ENCODE data around the gene ACY1. TPM values are rescaled to one million over a fixed set of nuclear protein-coding genes. Genes with fewer than 3 reads are reported as not detected.
A peak's percentile ranks its signal among the peaks of the same experiment; 100 is the strongest.

ACY1 gene
- total and polyA plus RNA-seq, 12 donors = 18.7 to 45.6 (median 25.0) TPM

GRCh38 chr3:52007291-52007690 lies 24.0 kb downstream of the ACY1 start:
- H3K27me3 ChIP-seq = no peaks in the 10 kb centered on the region
- peak overlapping the region in 3 of 10 donors; percentile 22 to 83 (median 77) for H3K27ac ChIP-seq
- H3K9me3 ChIP-seq = no peaks in the 10 kb centered on the region
- no peaks in the 10 kb centered on the region for H3K36me3 ChIP-seq
- no peak for DNase-seq
- no peak overlapping the region for H3K4me3 ChIP-seq
- intact Hi-C loops (cut with DNase I) = loop anchor here in 4 of 10 donors (5.0 to 10.0 kb wide), 2 partner anchors 40 to 208 kb away; no protein-coding TSS in a partner anchor
- no peak for ATAC-seq
- TF ChIP-seq, protein P1, sequence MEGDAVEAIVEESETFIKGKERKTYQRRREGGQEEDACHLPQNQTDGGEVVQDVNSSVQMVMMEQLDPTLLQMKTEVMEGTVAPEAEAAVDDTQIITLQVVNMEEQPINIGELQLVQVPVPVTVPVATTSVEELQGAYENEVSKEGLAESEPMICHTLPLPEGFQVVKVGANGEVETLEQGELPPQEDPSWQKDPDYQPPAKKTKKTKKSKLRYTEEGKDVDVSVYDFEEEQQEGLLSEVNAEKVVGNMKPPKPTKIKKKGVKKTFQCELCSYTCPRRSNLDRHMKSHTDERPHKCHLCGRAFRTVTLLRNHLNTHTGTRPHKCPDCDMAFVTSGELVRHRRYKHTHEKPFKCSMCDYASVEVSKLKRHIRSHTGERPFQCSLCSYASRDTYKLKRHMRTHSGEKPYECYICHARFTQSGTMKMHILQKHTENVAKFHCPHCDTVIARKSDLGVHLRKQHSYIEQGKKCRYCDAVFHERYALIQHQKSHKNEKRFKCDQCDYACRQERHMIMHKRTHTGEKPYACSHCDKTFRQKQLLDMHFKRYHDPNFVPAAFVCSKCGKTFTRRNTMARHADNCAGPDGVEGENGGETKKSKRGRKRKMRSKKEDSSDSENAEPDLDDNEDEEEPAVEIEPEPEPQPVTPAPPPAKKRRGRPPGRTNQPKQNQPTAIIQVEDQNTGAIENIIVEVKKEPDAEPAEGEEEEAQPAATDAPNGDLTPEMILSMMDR (IDR thresholded peaks at IDR 0.05) = no peak
- peaks cover 22 to 46% (median 38%) of the 10 kb centered on the region in 9 donors for H3K4me1 ChIP-seq
- 33 to 37% methylated on average over 4 of the region's 4 CpGs for WGBS, 2 donors

GRCh38 chr3:52010431-52010830 lies 27.1 kb downstream of the ACY1 start:
- TF ChIP-seq, protein P1 (IDR thresholded peaks at IDR 0.05) = no peak
- H3K36me3 ChIP-seq = no peaks in the 10 kb centered on the region
- DNase-seq (no peak), ATAC-seq (no peak)
- no peaks in the 10 kb centered on the region for H3K27me3 ChIP-seq
- H3K4me1 ChIP-seq = peaks cover 16 to 51% (median 33%) of the 10 kb centered on the region in 9 donors
- H3K9me3 ChIP-seq = no peaks in the 10 kb centered on the region
- no peak overlapping the region for H3K4me3 ChIP-seq
- no peak overlapping the region for H3K27ac ChIP-seq
- intact Hi-C loops (cut with DNase I) = loop anchor here in 3 of 10 donors (5.0 kb wide), 3 partner anchors 37 to 537 kb away; no protein-coding TSS in a partner anchor

DNA sequence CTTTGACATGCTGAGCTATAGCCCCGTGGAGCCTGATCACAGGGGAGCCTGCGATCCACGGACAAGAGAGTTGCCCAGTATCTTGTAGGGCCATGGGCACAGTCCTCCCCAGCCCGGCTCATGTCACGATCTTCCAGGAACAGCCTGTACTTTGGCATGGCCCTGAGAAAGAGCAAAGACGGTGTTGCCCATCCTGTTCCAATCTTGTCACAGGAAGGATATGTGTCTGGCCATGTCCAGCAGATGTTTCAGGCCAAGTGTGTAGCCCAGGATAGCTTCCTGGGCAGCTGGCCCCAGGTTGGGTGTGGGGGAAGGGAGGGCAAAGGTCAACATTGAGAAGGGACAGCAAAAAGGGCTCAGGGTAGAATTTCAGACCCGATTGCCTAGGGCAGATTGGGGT lies 29.4 kb downstream of the ACY1 start:
- 49 to 62% methylated on average over 7 of the region's 7 CpGs for WGBS, 2 donors
- Histone ChIP-seq H3K27ac (peak overlapping the region in 2 of 10 donors; percentile 23 to 36), H3K36me3 (no peaks in the 10 kb centered on the region), H3K9me3 (no peaks in the 10 kb centered on the region), H3K4me3 (no peak overlapping the region), H3K27me3 (no peaks in the 10 kb centered on the region), H3K4me1 (peaks cover 7 to 50% (median 26%) of the 10 kb centered on the region in 9 donors)
- DNase-seq (no peak), ATAC-seq (peak in 4 of 8 donors; percentile 13 to 45 (median 22))
- TF ChIP-seq, protein P1 (IDR thresholded peaks at IDR 0.05) = no peak
- intact Hi-C loops (cut with DNase I) = loop anchor here in 3 of 10 donors (5.0 kb wide), 3 partner anchors 35 to 535 kb away; no protein-coding TSS in a partner anchor

- ATAC-seq (no peak), DNase-seq (no peak)
- H3K4me3 ChIP-seq = no peak overlapping the region
- H3K36me3 ChIP-seq = no peaks in the 10 kb centered on the region
- WGBS, 2 donors = 90 to 91% methylated on average over 6 of the region's 6 CpGs
- TF ChIP-seq, protein P1 (IDR thresholded peaks at IDR 0.05) = no peak
- H3K9me3 ChIP-seq = no peaks in the 10 kb centered on the region
- no peak overlapping the region for H3K27ac ChIP-seq
- H3K4me1 ChIP-seq = peaks cover 13 to 57% (median 36%) of the 10 kb centered on the region in 9 donors
- H3K27me3 ChIP-seq = no peaks in the 10 kb centered on the region
- intact Hi-C loops (cut with DNase I) = loop anchor here in 3 of 10 donors (5.0 kb wide), 3 partner anchors 33 to 533 kb away; no protein-coding TSS in a partner anchor
Measured at GRCh38 chr3:52013802-52014598, 30.7 kb downstream of the ACY1 start.
